ENCODE results near the gene ADAMTS15.
A peak's percentile ranks its signal among the peaks of the same experiment; 100 is the strongest.

Gene ADAMTS15

DNA sequence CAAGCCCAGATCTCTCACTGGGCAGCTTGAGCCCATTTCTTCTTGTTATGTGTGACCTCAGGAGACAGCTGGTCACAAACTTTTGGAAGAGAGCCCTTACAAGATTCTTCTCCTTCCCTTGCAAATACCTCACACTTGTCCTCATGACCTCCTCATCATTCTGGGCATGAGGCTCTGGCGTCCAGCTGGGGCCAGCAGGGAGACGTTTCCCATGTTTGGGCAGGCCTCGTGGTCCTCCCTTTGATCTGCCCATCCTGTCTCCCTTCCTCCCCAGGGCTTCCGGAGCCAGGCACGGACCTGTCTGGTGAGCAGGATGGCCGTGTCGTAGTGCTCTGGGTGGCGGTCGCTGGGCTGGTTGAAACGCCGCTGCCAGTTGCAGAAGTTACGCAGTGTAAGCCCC, 29.7 kb upstream of the ADAMTS15 start:
- DNase-seq (ENCODE audit: low spot score): no peak

DNA sequence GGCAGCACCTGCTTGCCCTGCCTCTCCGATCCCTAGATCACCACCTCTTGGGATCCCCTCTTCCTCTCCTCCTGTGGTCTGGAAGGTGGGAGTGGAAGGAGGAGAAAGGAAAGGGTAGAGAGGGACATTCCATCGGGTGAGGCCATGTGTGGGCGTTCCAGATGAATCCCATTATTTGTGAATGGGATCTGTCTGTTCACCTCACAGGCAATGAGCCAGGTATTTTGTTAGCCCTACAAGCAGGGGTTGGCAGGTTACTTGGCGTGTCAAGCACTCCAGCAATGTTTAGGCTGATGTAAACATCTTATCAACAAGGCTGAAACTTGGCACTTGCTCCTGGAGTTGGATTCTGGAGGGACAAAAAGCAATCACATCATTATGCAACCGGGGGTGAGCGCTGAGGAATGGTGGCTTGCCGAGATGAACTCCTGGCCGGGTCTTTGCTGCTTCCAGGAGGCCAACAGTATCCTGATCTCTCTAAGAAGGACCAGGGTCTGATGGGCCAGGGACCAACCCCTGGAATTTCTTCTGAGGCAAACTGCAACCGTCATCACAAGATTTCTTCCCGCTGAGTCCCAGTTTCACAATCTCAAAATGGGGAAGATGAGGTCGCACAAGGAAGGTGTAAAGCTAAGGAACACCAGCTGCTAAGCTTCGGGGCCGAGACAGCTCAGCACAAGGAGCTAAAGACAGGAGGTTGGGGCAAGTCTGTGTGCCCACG, 27.8 kb upstream of the ADAMTS15 start:
- no peak for DNase-seq (ENCODE audit: low spot score)

DNA sequence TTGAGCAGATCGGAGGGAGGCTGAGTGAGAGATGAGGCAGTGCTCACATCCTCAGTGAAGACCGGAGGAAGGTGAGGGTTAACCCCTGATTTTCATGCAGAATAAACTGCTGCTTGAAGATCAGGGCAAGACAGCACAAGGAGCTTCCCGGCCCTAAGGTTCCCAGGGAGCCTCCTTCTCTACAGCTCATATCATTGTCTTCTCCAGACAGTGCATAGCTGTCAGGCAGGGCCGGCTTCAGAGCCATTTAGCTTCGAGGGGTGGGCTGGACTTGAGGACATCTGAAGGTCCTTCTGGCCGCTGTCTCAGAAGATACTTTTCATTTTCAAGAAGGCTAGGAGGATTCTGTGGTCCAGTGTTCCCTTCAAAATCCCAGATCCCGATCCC, 27.3 kb upstream of the ADAMTS15 start:
- DNase-seq (ENCODE audit: low spot score): no peak

DNA sequence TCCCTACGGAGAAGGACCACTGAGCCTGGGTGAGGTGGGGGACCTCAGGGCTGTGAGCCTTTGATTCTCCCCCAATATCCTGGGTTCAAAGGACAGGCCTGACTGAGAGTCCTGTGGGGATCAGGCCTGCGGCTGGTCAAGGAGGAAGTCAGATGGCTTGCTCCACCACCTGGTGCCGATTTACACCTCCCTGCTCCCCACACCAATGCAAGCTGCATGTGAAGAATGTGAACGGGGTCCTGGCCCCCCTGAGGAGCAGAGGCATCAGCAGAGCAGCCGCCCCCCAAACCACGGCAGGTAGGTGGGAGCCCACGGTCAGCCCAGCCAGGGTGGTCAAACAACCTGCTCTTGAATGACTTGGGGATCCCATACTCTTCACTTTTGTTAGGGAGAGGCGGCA, 26.7 kb upstream of the ADAMTS15 start:
- DNase-seq (ENCODE audit: low spot score): no peak

DNA sequence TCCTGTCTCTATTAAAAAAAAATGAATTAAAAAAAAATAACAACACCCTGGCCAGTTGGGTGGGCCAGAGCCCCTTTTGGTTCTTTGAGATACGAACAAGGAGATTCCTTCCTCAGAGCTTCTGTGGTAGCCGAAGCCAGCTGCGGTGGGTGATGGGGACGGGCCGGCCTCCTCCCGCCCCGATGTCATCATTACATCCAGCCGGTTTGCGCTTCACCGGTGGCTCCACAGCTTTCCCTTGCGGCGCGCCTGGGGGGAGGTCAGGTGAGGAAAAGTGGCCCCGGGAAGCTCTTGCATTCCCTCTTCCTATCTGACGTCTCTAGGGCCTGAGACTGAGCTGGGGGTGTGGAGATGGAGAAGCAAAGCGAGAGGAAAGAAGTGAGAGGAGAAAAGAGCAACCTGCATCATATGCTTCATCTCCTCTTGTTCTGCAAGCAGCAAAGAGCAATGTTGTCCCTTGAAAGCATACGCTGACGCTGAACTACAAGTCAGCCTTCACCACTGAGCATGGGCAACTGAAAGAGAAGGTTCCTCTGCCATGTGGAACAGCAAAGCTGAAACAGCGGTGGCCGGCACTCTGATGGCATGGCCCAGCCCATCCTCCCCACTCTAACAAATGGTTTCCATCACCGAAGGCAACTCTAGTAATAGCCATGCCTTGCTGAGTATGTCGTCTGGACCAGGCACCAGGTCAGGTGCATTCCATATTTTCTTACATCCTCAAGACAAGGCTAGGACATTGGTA, 26.0 kb upstream of the ADAMTS15 start:
- DNase-seq (ENCODE audit: low spot score): no peak

DNA sequence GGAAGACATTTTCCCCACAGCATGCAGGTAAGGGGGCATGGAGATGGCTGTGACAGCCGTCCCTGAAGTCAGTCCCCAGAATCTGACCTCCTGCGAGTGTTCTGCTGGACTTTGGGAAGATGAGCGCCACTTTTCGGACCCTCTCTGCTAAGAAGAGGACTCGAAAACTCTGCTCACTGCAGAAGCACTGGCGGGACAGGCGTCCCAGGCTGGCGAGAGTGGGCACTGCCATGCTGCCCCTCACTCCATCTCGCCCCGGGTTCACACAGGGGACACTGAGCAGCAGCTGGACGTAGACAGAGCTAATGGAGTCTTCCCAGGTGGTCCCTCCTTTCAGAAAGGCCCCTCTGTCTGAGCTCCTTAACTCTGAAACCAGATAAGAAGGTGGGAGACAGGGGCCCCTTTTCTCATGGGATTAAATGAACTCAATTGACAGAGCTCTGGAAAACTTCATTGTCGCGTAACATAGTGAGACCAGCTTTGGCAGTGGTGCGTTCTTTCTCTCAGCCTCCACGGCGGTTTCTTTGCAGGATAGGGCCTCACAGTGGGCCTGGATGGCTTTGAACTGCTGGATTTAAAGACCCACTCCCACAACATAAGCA, 24.8 kb upstream of the ADAMTS15 start:
- no peak for DNase-seq (ENCODE audit: low spot score)

DNA sequence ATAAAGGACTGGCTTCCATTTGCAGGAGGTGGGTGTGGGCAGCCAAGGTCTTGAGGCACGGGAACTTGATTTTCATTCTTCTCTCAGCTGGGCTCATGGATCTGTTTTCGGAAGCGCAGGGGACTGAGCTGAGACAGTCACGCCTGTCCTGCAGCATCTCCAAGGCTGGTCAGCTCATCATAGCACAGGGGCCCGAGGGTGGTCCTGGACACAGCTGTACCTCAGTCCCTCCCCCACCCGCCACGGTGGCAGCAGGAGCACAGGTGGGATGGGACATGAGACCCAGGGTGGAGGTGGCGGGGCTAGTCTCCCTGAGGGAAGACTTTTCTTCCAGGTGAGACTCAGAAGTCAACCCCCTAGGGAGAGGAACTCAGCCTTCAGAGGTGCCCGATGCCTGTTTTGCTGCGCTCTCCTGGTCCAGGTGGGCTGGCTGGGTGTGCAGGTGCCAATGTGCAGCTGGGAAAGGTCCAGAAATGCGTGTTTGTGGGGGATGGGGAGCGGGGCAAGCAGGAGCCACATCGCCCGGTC, 23.8 kb upstream of the ADAMTS15 start:
- no peak for DNase-seq (ENCODE audit: low spot score)

DNA sequence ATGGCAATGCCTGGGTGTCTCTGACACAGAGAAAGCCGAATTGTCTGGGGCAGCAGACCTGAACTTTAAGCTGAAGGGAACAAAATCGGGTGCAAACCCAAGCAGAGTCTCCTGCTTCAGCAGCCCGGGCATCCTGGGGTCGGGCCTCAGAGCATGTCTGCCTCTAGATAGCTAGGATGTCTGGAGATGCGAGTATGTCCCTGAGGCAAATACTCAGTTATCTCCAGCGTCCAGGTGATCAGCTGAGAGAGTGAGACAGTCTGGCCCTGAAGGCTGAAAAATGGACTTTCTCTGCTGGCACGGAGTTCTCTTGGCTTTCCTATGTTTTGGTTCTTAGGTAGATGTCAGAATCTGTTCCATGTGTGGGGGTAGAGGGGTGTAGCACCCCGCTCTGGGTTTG, 23.3 kb upstream of the ADAMTS15 start:
- no peak for DNase-seq (ENCODE audit: low spot score)

DNA sequence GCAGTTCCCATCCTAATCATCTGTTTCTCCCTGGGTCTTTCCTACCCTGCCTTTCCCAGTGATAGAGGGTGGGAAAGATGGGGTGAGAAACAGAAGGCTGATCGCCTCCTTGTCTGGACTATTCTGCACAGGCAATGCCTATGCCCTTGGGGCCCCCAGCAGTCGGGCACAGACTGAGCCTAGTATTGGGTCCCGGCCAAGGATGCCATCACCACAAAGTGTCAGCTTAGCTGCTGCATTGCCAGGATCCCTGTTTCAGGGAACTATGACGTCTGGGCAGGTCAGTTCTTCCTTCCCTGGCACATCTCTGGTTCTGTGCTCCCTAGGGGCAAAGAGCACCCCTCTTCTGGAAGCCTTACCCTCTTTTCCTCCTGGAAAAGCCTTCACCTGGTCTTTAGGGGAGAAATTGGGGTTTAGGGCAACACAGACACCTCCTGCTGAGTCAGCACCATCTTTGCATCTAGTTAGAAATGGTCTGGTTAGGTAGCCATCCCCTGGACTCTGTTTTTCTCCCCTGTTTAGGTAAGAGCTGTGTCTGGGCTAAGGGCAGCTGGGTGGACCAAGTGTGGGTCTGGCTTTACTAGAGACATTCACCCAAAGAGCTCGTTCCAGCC, 22.1 kb upstream of the ADAMTS15 start:
- DNase-seq (ENCODE audit: low spot score): no peak

DNA sequence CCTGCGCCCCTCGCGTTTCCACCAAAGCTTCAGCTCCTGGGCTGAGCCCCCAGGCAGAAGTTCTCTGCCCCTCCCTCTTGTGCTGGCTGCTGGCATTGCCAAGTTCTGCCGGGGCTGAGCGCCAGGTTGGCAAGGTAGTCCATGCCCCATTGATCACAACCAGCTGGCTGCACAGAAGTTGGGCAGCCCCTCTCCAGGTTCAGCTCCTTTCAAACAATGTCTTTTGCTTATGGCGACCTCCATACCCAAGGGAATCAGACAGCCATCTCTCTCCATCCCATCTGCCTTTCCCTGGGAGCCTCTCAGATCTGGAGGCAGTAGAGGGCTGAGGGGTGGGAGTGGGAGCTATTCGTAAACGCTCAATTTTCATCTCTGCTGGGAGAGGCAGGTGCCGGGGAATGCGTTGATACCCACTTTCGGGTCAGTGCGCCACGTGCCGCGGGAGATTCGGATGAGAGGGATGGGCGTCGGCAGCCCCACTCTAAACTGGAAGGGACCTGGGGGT, 21.6 kb upstream of the ADAMTS15 start:
- no peak for DNase-seq (ENCODE audit: low spot score)

DNA sequence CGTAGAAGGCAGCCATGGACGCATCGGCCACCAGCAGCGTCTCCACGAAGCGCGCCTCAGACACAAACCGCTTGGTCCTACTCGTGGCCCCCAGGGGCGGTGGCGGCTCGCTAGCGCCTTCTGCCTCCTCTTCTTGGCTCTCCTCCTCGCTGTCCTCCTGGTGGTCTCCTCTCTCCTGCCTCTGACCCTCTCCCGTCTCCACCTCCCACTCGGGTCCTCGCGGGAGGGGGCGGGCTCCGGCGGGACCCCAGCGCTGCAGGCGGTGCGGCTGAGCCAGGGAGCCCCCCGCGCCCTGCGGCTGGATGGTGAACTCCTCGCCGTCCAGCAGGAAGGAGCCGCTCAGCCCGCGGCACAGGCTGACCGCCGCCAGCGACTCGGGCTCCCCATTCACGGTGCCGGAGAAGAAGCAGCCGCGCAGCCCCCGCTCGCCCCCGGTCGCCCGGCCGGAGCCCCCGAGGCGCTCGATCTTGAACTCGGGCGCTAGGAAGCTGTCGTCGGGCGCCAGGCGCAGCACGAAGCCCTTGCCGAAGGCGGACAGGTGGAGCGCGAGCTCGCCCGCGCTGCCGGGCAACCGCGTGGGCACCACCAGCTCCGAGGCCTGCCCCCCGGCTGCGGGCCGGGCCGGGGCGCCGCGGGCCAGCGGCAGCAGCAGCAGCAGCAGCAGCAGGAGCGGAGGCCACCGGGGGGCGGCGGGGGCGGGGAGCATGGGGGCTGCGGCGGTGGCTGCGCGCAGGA, 20.7 kb upstream of the ADAMTS15 start:
- DNase-seq (ENCODE audit: low spot score): no peak

DNA sequence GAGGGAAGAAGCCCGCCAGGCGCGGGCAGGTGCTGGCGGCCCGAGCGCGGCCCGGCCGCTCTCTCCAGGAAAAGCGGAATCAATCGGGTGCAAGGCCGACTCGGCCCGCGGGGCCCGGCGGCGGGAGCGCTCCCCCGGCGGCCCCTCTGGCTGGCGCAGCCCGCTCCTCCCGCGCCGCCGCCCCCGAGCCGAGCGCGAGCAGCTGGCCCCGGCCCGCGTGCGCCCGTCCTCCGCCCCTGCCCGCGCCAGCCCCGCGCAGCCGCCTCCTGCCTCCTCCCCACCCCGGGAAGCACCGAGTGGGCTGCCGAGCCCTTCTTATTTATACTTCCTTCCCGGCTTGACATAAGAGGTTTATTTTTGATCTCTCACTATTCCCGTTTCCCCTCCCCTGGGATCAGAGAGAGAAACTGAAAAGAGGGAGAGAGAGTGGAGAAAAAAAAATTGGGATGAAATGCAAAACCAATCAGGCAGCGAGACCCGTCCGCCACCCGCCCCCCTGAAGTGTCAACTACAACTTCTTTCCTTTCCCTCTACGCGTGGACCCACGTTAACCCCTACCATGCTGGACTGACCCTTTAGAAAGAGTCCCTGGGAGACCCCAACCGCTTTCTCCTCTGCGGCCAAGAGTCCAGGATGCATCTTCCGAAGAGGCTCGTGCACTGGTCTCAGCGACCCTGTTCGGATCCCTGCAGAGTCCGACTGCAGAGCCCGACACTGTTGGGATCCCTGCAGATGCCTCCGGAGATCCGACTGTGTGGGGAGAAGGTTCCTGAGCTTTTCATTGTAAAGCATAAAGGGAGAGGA, 19.9 kb upstream of the ADAMTS15 start, which contains the start of gene ADAMTS8:
ADAMTS8 (minus strand) TSS at position 294 of the 804 bp plus-strand sequence. CDS start 323 bp downstream, outside the sequence.
- DNase-seq (ENCODE audit: low spot score): no peak

DNA sequence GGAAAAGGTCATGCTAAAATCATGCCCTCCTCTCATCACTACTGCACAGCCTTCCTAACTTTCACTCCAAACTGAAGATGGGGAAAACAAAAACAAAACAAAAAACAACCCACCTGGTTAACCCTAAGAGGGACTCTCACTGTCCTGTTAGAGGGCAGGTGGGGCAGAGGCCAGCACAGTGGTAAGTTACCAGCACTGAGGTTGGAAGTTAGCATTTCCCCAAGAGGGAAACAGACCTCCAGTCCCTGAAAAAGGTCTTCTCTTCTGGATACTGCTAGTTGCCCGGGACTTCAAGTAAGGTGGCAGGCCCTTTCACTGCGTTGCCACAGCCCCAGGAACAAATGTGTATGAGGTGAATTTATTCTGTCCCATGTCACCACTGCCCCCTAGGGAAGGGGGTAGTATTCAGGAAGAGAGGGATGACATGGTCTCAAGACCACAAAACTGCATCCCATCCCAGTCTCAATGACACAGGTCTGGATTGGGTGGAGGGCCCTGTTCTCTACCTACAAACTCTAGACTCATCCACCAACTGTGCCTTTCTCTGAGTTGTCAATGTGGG, 19.2 kb upstream of the ADAMTS15 start:
- no peak for DNase-seq (ENCODE audit: low spot score)

DNA sequence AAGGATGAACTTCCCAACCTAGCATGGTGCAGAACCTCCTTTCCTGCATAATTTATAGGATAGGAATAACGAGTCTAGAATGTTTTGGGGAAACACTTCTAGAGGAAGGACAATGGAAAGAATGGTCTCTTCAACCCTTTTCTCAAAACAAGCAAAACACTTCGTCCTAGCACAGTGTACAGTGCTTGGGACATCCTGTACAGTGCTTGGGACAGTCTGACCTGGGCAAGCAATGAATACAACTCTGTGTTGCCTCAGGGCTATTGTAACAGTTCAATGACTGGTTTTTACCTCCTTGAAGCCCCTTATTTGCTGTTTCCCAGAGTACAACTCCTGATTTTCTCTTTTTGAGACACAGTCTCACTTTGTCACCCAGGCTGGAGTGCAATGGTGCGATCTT, 18.5 kb upstream of the ADAMTS15 start:
- DNase-seq (ENCODE audit: low spot score): no peak

DNA sequence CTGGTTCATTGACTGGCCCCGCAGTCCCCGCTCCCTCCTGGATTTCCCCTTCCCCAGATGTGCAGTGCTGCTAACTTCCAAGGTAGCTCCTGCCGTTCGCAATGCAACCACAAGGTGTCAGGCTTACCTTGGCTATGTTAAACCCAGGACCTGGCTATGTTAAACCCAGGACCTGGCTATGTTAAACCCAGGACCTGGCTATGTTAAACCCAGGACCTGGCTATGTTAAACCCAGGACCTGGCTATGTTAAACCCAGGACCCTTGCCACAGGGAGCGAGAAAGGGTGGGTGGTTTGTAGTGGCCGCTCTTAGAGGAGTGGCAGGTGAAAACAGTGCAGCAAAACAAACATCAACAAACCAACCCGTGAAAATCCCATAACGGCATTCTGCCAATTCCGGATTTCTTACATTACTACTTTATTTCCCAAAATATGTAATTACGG, 17.1 kb upstream of the ADAMTS15 start:
- DNase-seq (ENCODE audit: low spot score): peak; percentile 59

DNA sequence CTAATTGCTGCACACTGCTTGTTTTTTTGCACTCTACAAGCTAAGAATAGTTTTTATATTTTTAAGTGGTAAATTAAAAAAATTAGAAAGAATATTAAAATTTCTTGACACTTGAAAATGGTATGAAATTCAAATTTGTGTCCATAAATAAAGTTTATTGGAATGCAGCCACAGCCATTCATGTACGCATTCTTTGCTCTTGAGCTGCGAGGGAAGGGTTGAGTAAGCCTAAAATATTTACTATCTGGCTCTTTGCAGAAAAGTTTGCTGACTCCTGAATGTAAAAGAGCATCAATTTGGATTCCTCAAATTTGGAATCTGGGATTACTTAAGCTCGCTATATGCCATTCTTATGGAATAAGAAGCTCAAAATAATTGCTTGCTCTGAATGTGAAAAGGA, 16.6 kb upstream of the ADAMTS15 start:
- no peak for DNase-seq (ENCODE audit: low spot score)

DNA sequence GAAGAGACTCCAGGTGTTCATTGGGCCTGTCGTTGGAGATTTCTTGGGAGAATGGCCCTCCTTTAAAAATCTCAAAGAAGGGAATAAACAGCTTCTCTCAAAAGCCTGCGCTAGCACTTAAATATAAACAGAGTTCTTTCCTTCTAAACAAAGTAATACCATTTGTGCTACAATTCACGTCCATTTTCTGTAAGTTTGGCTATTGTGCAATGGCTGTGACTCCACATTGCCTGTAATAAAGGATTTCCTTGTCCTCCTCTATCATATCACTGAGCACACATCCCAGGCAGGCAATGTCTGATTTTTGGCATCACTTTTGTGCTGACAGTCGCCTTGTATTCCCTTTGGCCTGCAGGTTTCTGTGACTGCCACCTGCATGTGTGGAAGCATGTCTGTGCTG, 15.1 kb upstream of the ADAMTS15 start:
- DNase-seq (ENCODE audit: low spot score): no peak

DNA sequence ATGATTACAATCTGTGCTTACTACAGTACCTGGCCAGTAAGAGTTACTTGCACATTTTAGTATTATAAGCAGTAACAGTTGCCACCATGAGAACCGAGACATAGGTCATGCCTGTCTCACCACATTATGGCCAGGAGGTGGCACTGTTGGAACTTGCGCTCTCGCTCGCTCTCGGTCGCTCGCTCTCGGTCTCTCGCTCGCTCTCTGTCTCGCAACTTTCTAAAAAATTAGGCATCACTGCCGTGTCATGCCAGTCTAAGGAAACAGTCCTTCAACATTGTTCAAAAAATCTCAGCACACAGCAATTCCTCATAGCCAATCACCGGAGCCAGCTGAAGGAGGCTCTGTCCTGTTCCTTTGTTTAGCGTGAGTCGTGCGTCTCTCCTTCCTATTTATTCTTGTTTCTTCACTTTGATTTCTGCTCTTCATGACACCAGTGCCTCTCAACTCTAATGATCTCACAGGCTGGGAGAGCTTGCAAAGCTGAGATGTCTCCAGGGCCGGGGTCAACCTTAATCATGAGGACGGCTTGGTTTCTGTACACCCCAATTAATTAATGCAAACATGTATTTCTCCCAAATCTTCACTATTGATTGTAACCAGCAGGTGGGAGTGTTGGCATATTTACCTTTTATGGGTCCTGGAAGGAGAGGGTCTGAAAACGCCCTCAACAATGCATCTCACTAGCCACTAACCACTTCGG, 13.8 kb upstream of the ADAMTS15 start:
- peak; percentile 81 for DNase-seq (ENCODE audit: low spot score)

DNA sequence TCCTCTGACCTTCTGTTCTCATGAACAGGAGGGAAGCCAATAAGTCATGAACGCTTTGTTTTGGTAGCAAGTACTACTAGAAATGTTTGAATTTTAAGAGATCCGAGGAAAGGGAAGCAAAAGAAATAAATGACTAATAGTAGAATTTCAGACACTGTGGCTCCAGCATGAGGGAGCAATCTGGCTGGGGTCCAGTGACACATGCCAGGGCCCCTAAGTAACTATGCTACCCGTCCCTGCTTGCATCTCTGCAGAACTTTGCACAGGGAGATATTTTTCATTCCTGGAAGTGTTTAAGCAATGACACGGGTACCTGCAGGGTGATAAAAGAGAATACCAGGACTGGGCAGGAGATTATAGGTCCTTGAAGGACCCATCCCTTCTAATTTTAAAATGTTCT, 12.8 kb upstream of the ADAMTS15 start:
- DNase-seq (ENCODE audit: low spot score): no peak

DNA sequence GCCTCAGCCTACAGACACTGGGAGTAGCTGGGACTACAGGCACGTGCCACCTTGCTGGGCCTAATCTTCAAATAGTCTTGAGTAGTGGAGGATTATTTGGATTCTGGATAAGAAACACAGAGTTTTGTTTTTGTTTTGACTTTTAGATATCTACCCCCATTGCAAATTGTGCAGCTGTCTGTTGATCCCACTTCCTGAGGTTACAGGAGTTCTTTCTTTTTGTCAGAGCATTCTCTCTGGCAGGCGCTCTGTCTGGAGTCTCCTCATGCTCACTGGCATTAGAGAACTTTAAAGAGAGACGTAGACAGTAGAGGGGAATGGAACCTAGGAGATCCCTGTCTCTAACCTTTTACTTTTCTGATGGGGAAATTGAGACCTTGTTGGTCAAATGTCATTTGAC, 12.3 kb upstream of the ADAMTS15 start:
- no peak for DNase-seq (ENCODE audit: low spot score)
